ENCODE results near the gene STK32A. TPM values are rescaled to one million over a fixed set of nuclear protein-coding genes. Genes with fewer than 3 reads are reported as not detected.

STK32A gene
- total RNA-seq, 2 experiments from 2014 or later: not detected

DNA sequence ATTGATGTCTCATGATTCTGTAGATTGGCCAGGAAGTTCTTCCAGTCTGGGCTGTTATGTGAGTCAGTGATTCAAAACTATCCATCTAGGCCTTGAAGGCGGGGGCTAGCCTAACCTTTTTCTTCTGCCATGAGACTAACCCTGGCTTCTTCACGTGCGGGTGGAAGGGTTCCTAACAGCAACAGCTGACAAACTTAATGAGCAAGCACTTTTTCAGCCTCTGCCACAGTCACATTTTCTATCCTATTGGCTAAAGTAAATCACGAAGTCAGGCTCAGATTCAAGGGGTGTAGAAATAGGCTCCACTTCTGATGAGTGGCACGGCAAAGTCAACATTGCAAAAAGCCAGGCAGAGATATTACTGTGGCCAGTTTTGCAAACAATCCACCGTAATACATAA lies 68.4 kb downstream of the STK32A start:
- Mint-ChIP-seq H3K4me1 (no peaks in the 10 kb centered on the region), H3K9me3 (no peaks in the 10 kb centered on the region), H3K27me3 (no peaks in the 10 kb centered on the region), H3K4me3 (no peak overlapping the region), H3K36me3 (no peaks in the 10 kb centered on the region), H3K27ac (no peak overlapping the region)
- POLR2A ChIA-PET: no interaction called here
- DNase-seq (no peak), ATAC-seq (ENCODE audit: low read depth) (no peak)

DNA sequence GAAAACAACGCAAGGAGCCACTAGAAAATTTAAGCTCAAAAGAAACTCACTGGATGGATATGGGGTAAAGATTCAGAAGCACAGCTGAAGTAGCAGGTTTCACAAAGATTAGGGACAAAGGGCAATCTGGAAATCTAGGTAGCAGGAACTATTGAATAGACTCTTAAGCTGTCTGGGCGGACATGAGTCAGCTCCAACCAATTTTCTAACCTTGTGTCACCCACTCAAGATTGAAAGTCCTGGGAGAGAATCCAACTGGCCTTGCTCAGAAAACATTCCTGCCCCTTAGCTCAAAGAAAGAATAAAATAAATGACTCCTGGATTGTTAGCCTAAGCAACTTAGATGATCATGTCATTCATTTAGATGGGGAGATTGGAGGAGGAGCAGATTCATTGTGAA lies 69.2 kb downstream of the STK32A start:
- no peak for ATAC-seq (ENCODE audit: low read depth)
- Mint-ChIP-seq H3K36me3 (no peaks in the 10 kb centered on the region), H3K27me3 (no peaks in the 10 kb centered on the region)

DNA sequence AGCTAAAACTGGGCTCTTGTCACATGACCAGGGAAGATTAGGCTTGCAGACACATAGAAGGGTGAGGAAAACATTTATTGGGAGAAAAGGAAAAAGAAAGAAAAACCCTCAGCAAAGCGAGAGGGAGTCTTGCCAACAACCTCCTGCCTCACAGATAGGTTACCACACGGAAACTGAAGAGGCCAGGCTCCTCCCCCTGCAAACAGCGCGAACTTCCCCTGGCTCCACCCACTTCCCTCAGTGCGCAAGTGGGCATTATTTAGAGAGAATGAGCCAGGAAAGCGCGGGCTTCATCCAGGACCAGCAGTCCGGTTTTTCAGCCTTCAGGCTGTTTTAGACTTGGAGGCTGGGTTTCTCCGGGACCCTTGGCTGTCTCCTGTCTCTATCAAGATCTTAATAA lies 70.3 kb downstream of the STK32A start:
- no peak overlapping the region for H3K4me3 Mint-ChIP-seq
- H3K4me1 Mint-ChIP-seq: no peaks in the 10 kb centered on the region
- H3K9me3 Mint-ChIP-seq: no peaks in the 10 kb centered on the region
- ATAC-seq (ENCODE audit: low read depth) (no peak), DNase-seq (no peak)
- H3K36me3 Mint-ChIP-seq: no peaks in the 10 kb centered on the region
- POLR2A ChIA-PET: no interaction called here
- no peaks in the 10 kb centered on the region for H3K27me3 Mint-ChIP-seq
- H3K27ac Mint-ChIP-seq: no peak overlapping the region

More for the DNA sequence above, 69.2 kb downstream of the STK32A start:
- Mint-ChIP-seq H3K27ac (no peak overlapping the region), H3K9me3 (no peaks in the 10 kb centered on the region), H3K4me3 (no peak overlapping the region), H3K4me1 (no peaks in the 10 kb centered on the region)
- no peak for DNase-seq
- POLR2A ChIA-PET: no interaction called here

DNA sequence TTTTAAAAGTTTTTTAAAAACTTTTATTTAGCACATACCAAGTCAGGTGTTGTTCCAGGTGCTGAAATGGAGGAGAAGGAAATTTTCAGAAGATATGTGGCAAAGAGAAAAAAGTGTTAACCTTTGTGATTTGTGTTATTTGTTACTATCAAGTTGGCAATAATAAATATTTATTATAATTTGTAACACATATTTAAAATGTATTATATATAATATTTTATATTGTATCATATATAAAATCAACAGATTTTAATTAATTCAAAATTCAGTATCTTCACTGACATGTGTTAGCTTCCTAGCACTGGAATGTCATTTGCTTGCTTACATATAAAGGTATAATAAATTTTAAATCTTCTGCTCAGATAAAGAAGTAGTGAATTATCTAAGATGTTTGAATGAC lies 71.5 kb downstream of the STK32A start:
- no peak overlapping the region for H3K27ac Mint-ChIP-seq
- POLR2A ChIA-PET: no interaction called here
- no peaks in the 10 kb centered on the region for H3K36me3 Mint-ChIP-seq
- no peak overlapping the region for H3K4me3 Mint-ChIP-seq
- no peaks in the 10 kb centered on the region for H3K4me1 Mint-ChIP-seq
- no peak for DNase-seq
- H3K9me3 Mint-ChIP-seq: no peaks in the 10 kb centered on the region
- no peaks in the 10 kb centered on the region for H3K27me3 Mint-ChIP-seq
- no peak for ATAC-seq (ENCODE audit: low read depth)

DNA sequence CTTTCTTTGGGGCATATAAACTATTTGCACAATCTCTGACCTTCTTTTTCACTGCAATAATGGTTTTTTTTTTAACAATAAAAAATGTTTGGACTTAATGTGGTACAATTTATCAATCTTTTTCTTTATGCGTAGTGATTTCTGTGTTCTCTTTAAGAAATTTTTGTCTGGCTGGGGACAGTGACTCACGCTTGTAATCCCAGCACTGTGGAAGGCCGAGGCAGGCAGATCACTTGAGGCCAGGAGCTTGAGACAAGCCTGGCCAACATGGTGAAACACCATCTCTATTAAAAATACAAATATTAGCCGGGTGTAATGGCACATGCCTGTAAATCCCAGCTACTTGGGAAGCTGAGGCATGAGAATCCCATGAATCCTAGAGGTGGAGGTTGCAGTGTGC lies 72.3 kb downstream of the STK32A start:
- no peaks in the 10 kb centered on the region for H3K27me3 Mint-ChIP-seq
- H3K4me1 Mint-ChIP-seq: no peaks in the 10 kb centered on the region
- POLR2A ChIA-PET: no interaction called here

DNA sequence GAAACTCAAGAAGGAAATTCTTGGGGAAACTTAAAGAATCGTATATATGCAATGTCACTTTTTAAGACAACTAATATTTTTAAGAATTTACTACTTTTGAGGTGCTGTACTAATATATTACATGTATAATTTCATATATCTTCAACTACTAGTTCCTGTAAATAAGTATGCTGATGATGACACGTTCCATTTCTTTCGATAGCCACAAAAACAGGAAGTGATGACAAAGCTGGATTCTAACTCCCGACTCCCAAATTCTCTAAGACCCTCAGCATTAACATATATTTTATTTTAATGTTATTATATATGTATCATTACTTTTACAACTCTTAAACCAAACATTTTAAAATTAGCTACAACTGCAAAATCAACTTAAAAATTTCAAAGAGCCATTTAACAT lies 74.8 kb downstream of the STK32A start:
- no peaks in the 10 kb centered on the region for H3K9me3 Mint-ChIP-seq
- POLR2A ChIA-PET: no interaction called here

More for the DNA sequence above, 72.3 kb downstream of the STK32A start:
- DNase-seq (no peak), ATAC-seq (ENCODE audit: low read depth) (no peak)
- H3K4me3 Mint-ChIP-seq: no peak overlapping the region
- no peaks in the 10 kb centered on the region for H3K36me3 Mint-ChIP-seq
- no peaks in the 10 kb centered on the region for H3K9me3 Mint-ChIP-seq
- H3K27ac Mint-ChIP-seq: no peak overlapping the region

DNA sequence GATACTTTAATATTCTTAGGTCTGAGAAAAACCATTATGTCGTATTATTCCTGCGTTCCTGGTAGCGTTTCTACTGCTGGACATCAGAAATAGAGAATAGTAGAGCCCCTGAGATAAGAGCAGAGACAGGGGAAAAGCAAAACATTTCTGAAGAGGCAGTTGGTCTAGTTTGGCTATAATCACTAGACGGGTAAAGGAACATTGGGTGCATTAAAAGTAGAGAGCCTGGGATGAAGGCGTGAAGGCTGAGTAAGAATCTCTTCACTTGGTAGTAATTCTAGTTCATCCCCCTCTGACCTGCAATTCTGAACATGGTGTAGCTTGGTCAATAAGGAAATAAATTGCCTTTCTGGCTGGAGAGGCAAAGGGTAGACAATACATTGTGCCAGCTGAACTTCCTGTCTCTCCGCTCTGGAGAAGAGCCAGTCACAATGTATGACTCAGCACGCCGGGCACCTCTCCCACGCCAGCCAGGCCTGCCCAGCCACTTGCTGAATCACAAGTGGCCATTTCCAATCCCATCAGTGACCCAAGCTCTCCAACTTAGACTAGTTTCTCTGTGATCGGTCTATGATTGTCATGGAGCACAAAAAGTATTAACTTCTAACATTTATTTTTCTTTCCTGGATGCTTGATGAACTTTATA lies 75.4 kb downstream of the STK32A start:
- no peak for DNase-seq
- H3K27ac Mint-ChIP-seq: no peak overlapping the region

More for the DNA sequence above, 74.8 kb downstream of the STK32A start:
- no peaks in the 10 kb centered on the region for H3K4me1 Mint-ChIP-seq
- DNase-seq (no peak), ATAC-seq (ENCODE audit: low read depth) (no peak)
- no peaks in the 10 kb centered on the region for H3K27me3 Mint-ChIP-seq
- no peaks in the 10 kb centered on the region for H3K36me3 Mint-ChIP-seq
- no peak overlapping the region for H3K27ac Mint-ChIP-seq
- no peak overlapping the region for H3K4me3 Mint-ChIP-seq

DNA sequence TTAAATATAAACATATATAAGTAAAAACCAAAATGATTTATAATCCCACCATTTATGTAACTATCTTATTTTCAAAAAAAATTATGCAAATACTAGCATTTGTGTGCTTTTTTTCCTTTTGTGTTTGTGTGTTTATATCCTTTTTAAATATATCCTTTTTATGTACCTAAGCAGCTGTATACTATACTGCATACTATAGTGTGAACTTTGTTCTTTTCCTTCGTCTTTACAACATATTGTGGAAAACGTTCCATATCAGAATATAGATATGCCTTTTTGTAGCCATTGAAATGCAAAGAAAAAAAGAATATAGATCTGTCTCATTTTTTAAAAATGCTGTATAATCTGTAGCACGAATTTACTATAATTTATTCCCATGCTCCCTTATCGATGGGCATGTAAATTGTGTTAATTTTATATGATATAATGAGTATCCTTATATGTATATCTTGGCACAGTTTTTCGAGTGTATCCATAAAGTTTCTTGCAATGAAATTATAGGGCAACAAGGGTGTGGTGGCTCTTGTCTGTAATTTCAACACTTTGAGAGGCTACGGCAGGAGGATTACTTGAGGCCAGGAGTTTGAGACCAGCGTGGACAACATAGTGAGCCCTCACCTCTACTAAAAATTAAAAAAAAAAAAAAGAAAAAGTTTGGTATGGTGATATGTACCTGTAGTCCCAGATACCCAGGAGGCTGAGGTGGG lies 83.3 kb downstream of the STK32A start:
- Mint-ChIP-seq H3K9me3 (no peaks in the 10 kb centered on the region), H3K27me3 (no peaks in the 10 kb centered on the region), H3K4me3 (no peak overlapping the region), H3K36me3 (no peaks in the 10 kb centered on the region), H3K27ac (no peak overlapping the region), H3K4me1 (no peaks in the 10 kb centered on the region)
- ATAC-seq (ENCODE audit: low read depth) (no peak), DNase-seq (no peak)
- POLR2A ChIA-PET: no interaction called here

More for the DNA sequence above, 75.4 kb downstream of the STK32A start:
- Mint-ChIP-seq H3K4me3 (no peak overlapping the region), H3K27me3 (no peaks in the 10 kb centered on the region), H3K4me1 (no peaks in the 10 kb centered on the region), H3K36me3 (no peaks in the 10 kb centered on the region), H3K9me3 (no peaks in the 10 kb centered on the region)
- ATAC-seq (ENCODE audit: low read depth): no peak
- POLR2A ChIA-PET: no interaction called here

DNA sequence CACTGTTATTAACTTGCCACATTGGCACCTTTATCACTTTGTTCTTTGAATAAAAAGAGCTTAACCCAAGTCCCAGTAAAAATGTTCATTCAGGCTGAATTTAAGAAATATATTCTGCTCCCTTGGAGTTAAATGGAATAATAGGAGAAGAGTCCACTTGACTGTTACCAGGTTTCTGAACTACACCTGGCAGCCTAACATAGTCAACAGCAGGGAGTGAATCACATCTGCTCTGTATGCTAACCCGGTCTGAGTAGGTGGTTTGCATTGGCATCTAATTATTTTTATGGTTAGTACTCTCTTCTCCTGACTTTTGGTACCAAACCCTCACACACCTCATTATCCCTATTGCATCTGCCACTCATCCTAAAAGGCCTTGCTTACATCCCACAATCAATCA lies 86.7 kb downstream of the STK32A start:
- POLR2A ChIA-PET: no interaction called here
- H3K27me3 Mint-ChIP-seq: no peaks in the 10 kb centered on the region
- no peak for ATAC-seq (ENCODE audit: low read depth)
- no peaks in the 10 kb centered on the region for H3K9me3 Mint-ChIP-seq
- H3K36me3 Mint-ChIP-seq: no peaks in the 10 kb centered on the region
- H3K4me1 Mint-ChIP-seq: no peaks in the 10 kb centered on the region
- DNase-seq: no peak
- no peak overlapping the region for H3K27ac Mint-ChIP-seq
- no peak overlapping the region for H3K4me3 Mint-ChIP-seq

DNA sequence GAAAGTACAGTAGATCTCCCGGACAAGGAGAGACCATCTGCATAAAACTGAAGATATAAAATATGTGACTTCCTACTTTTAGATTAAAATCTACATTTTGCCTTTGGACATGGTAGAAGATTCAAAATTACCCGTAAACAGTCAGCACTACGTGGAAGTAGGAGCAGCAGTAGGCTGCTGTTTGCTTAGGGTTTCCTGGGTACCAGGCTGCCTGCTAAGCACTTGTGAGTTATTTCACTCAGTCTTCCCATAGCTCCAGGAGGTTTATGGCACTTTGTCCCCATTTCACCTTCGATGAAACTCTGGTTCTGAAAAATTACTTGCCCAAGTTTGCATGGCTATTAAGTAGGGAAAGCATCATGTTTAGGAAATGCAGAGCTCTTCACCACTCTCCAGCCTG lies 92.6 kb downstream of the STK32A start:
- ATAC-seq (ENCODE audit: low read depth) (no peak), DNase-seq (no peak)
- Mint-ChIP-seq H3K27ac (no peak overlapping the region), H3K4me1 (no peaks in the 10 kb centered on the region), H3K27me3 (no peaks in the 10 kb centered on the region), H3K4me3 (no peak overlapping the region), H3K9me3 (no peaks in the 10 kb centered on the region), H3K36me3 (no peaks in the 10 kb centered on the region)
- POLR2A ChIA-PET: no interaction called here

DNA sequence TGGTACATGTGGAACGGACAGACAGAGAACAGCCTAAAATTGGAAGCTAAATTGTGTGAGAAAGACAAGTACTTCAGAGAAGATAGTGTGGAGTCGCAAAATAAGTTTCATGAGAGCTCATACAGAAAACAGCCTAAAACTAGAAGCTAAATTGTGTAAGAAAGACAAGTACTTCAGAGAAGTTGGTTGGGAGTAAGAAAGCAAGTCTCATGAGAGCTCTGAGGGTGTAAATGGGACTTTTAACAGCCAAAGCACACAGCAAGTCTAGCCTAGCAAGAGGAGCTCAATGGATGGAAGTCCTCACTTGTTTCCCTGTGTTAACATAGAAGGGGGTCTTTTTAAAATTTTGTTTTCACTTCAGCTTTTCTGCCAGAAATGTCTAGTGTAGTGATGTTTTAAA lies 93.1 kb downstream of the STK32A start:
- no peaks in the 10 kb centered on the region for H3K36me3 Mint-ChIP-seq
- ATAC-seq (ENCODE audit: low read depth) (no peak), DNase-seq (no peak)
- H3K27me3 Mint-ChIP-seq: no peaks in the 10 kb centered on the region
- no peaks in the 10 kb centered on the region for H3K9me3 Mint-ChIP-seq
- H3K4me3 Mint-ChIP-seq: no peak overlapping the region
- H3K4me1 Mint-ChIP-seq: no peaks in the 10 kb centered on the region
- POLR2A ChIA-PET: no interaction called here
- no peak overlapping the region for H3K27ac Mint-ChIP-seq

DNA sequence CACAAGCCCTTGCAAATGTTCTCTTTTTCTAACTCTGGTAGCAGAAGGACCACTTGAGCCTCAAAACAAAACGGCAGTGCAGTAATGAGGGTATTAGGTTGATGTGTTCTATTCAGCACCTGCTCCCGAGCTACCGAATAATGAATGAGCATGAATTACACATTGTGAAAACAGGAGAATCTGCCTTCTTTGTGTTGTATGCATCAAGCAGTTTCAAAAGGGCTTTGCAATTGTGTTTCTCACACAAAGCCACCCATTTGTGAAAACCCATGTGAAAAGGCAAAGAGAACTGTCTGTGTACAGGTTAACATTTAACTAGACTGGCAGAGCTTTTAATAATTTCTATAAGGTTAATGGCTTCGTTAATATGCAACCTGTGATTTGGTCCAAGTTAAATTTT lies 97.8 kb downstream of the STK32A start:
- Mint-ChIP-seq H3K4me3 (no peak overlapping the region), H3K36me3 (no peaks in the 10 kb centered on the region), H3K27ac (no peak overlapping the region), H3K9me3 (peaks cover 1% of the 10 kb centered on the region), H3K27me3 (no peaks in the 10 kb centered on the region), H3K4me1 (no peaks in the 10 kb centered on the region)
- no peak for DNase-seq
- ATAC-seq (ENCODE audit: low read depth): no peak
- POLR2A ChIA-PET: no interaction called here

DNA sequence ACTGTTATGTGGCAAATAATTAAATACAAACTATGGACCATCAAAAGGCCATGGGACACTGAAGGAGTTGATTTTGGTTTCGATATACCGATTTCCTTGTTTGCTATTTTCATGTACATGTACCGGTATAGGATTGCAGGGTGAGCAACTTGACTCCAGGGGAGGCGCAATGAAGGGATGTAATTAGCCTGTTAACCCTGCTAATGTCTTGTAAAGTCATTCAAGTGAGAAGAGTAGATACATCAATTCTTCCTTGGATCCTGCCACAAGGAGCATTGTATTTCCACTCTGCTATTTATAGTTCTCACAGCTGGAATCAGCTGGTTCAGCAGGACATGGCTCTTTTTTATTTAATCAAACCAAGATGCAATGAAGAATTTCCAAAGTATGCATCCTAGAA lies 102.0 kb downstream of the STK32A start:
- Mint-ChIP-seq H3K9me3 (peaks cover 3% of the 10 kb centered on the region), H3K36me3 (no peaks in the 10 kb centered on the region), H3K27me3 (no peaks in the 10 kb centered on the region), H3K27ac (no peak overlapping the region), H3K4me1 (no peaks in the 10 kb centered on the region), H3K4me3 (no peak overlapping the region)
- DNase-seq (no peak), ATAC-seq (ENCODE audit: low read depth) (no peak)
- POLR2A ChIA-PET: no interaction called here

DNA sequence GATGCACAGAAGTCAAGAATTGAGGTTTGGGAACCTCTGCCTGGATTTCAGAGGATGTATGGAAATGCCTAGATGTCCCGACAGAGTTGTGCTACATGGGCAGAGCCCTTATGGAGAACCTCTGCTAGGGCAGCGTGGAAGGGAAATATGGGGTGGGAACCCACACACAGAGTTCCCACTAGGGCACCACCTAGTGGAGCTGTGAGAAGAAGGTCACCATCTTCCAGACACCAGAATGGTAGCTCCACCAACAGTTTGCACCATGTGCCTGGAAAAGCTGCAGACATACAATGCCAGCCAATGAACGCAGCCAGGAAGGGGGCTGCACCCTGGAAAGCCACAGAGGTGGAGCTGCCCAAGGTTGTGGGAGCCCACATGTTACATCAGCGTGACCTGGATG lies 104.5 kb downstream of the STK32A start:
- no peaks in the 10 kb centered on the region for H3K27me3 Mint-ChIP-seq
- no peaks in the 10 kb centered on the region for H3K4me1 Mint-ChIP-seq
- H3K27ac Mint-ChIP-seq: no peak overlapping the region
- H3K4me3 Mint-ChIP-seq: no peak overlapping the region
- DNase-seq: no peak
- POLR2A ChIA-PET: no interaction called here
- no peak for ATAC-seq (ENCODE audit: low read depth)
- H3K36me3 Mint-ChIP-seq: no peaks in the 10 kb centered on the region
- H3K9me3 Mint-ChIP-seq: peaks cover 3% of the 10 kb centered on the region
